ENCODE results near the gene OTUB1. TPM values are rescaled to one million over a fixed set of nuclear protein-coding genes. Genes with fewer than 3 reads are reported as not detected.

Gene OTUB1
- total and polyA plus RNA-seq, 2 of the 4 experiments (the other 2 are of a cell fraction), result 69.0 to 168 TPM

GRCh38 chr11:63958008-63958407 is 28.2 kb upstream of the OTUB1 start:
- Histone ChIP-seq H3K56ac (ENCODE audit: extremely low read depth, insufficient read depth, low read length) (no peak overlapping the region), H3K4me2 (ENCODE audit: low read depth, low read length) (no peak overlapping the region), H3K4me3 (ENCODE audit: insufficient read depth, low read depth, low read length) (no peak overlapping the region), H2AK9ac (replicated peaks; ENCODE audit: low read depth, low read length, poor library complexity) (no peak overlapping the region), H2AFZ (replicated peaks; ENCODE audit: low read length, poor library complexity) (no peak overlapping the region), H4K5ac (ENCODE audit: low read depth, low read length) (no peak overlapping the region), H3K27ac (ENCODE audit: insufficient read depth, low read length) (no peak overlapping the region), H3K14ac (replicated peaks; ENCODE audit: low read depth, low read length) (no peak overlapping the region), H3K36me3 (ENCODE audit: control insufficient read depth, insufficient read depth, low read length) (peaks cover 28% of the 10 kb centered on the region), H3K9me1 (ENCODE audit: insufficient read depth, low read length) (no peaks in the 10 kb centered on the region; the same call in 1 of the 2 replicates), H2AK5ac (ENCODE audit: low read depth, low read length) (no peak overlapping the region), H3K4me1 (ENCODE audit: control insufficient read depth, insufficient read depth, low read length) (peaks cover 7% of the 10 kb centered on the region; the same call in 1 of the 2 replicates), H3K18ac (ENCODE audit: low read depth, low read length) (no peak overlapping the region), H3K9ac (ENCODE audit: low read depth, low read length) (no peak overlapping the region), H3K27me3 (ENCODE audit: control insufficient read depth, insufficient read depth, low read length) (no peaks in the 10 kb centered on the region), H2BK120ac (ENCODE audit: low read depth, low read length) (no peak overlapping the region), H2BK20ac (ENCODE audit: low read depth, low read length) (no peak overlapping the region), H3K79me1 (ENCODE audit: low read depth in 1 of 2, low read length in 2 of 2) (no peaks in the 10 kb centered on the region), H3K9me3 (ENCODE audit: control insufficient read depth, insufficient read depth, low read length) (no peaks in the 10 kb centered on the region), H3K4ac (ENCODE audit: low read depth, low read length) (no peak overlapping the region), H2BK5ac (ENCODE audit: low read depth, low read length, poor library complexity, severe bottlenecking) (no peak overlapping the region), H4K8ac (ENCODE audit: low read depth in 2 of 2, low read length in 2 of 2) (no peak overlapping the region), H3K23ac (ENCODE audit: low read depth, low read length) (no peak overlapping the region), H2BK15ac (ENCODE audit: low read depth, low read length) (no peak overlapping the region), H4K91ac (ENCODE audit: insufficient read depth, low read depth, low read length) (no peak overlapping the region), H4K20me1 (ENCODE audit: insufficient read depth, low read length) (no peaks in the 10 kb centered on the region)
- in situ Hi-C loops (cut with MboI; ENCODE audit: low sequenced_read_pairs) (no loop called here), intact Hi-C loops (cut with micrococcal nuclease) (no loop called here), dilution Hi-C loops (cut with HindIII; ENCODE audit: low sequenced_read_pairs, unreplicated experiment) (no loop called here)
- no peak for ATAC-seq (ENCODE audit: low read depth)
- POLR2A ChIA-PET (ENCODE audit: unreplicated experiment), result no interaction called here
- TF ChIP-seq CEBPB (IDR thresholded peaks at IDR 0.05; ENCODE audit: low read depth, low read length), result no peak
- TF ChIP-seq FOS (IDR thresholded peaks at IDR 0.05; ENCODE audit: low read depth, low read length), result no peak
- TF ChIP-seq USF2 (IDR thresholded peaks at IDR 0.05; ENCODE audit: low read depth, low read length), result no peak
- TF ChIP-seq BHLHE40 (IDR thresholded peaks at IDR 0.05; ENCODE audit: low read depth, low read length), result no peak
- TF ChIP-seq MAZ (IDR thresholded peaks at IDR 0.05; ENCODE audit: borderline replicate concordance, low read depth, low read length), result no peak
- TF ChIP-seq ELK1 (IDR thresholded peaks at IDR 0.05; ENCODE audit: borderline replicate concordance, low read depth, low read length), result no peak
- TF ChIP-seq RFX5 (IDR thresholded peaks at IDR 0.05; ENCODE audit: low read depth, low read length), result no peak
- TF ChIP-seq POLR2A (IDR thresholded peaks at IDR 0.05; ENCODE audit: low read depth, low read length), result no peak
- no peak for TF ChIP-seq CHD1 (IDR thresholded peaks at IDR 0.05; ENCODE audit: low read depth, low read length)
- no peak for TF ChIP-seq RAD21 (IDR thresholded peaks at IDR 0.05; ENCODE audit: low read length)
- TF ChIP-seq SMC3 (IDR thresholded peaks at IDR 0.05; ENCODE audit: low read depth, low read length), result no peak
- CTCF ChIA-PET, result no interaction called here
- no TSS peak for BruUV-seq (replicated peaks)
- no peak for DNase-seq
- WGBS, 2 experiments (ENCODE audit: extremely low coverage in 2 of 2, insufficient read length in 1 of 2), result 100% methylated on average over 1 of the region's 5 CpGs; no CpG with 5 or more reads in 1 of the 2 experiments
